ENCODE data around the gene PRR33.

DNA sequence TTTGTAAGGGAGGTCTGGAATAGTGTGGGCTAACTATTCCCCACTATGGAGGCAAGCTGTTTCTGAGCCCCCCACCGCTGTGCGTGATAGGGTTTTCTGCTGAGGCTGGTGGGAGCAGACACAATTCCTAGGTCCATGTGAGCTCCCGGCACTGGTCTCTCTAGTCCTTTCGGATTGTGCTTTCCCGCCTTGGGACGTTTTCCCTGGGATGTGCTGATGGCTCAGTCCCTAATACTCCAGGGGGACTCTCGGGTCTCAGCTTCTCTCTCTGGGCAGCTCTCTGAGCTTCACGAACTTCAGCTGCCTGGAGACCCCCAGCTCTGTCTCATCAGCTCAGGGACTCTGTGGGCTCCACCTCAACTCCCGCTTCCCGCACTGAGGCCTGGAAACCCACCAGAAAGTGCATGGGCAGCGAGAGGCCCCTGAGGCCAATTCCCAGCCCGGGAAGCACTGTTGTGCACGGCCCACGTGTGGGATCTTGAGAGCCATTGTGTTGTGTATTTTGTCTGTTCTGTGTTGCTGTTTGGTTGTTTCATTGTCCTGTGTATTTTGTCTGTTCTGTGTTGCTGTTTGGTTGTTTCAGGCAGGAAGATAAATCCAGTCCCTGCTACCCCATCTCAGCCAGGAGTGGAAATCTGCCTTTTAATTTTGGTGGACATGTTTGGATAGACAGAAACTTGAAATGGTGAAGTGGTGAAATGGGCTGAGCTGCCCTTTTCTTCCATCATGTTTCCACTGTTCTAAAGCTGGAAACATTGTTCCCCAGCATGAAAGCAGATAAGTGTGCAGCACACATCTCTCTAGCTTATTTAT, 15.1 kb upstream of the PRR33 start:
- TF ChIP-seq POLR2A (IDR thresholded peaks at IDR 0.05) (no peak), POLR2AphosphoS5 (IDR thresholded peaks at IDR 0.05; ENCODE audit: insufficient read depth in 1 of 2, low read depth in 1 of 2) (no peak)
- TF ChIP-seq, protein P1, sequence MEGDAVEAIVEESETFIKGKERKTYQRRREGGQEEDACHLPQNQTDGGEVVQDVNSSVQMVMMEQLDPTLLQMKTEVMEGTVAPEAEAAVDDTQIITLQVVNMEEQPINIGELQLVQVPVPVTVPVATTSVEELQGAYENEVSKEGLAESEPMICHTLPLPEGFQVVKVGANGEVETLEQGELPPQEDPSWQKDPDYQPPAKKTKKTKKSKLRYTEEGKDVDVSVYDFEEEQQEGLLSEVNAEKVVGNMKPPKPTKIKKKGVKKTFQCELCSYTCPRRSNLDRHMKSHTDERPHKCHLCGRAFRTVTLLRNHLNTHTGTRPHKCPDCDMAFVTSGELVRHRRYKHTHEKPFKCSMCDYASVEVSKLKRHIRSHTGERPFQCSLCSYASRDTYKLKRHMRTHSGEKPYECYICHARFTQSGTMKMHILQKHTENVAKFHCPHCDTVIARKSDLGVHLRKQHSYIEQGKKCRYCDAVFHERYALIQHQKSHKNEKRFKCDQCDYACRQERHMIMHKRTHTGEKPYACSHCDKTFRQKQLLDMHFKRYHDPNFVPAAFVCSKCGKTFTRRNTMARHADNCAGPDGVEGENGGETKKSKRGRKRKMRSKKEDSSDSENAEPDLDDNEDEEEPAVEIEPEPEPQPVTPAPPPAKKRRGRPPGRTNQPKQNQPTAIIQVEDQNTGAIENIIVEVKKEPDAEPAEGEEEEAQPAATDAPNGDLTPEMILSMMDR (IDR thresholded peaks at IDR 0.05), result no peak
